Mucosa of descending colon (tissue), 3 donors: ENCODE measurements around the gene MED15. TPM values are rescaled to one million over a fixed set of nuclear protein-coding genes. Genes with fewer than 3 reads are reported as not detected.

Source experiments
- ATAC-seq: fragments of 200-7000 bp; cut with Tn5 transposase; one replicate; pipeline ENCODE4 v1.9.1; 2020; ENCODE audit warnings: mild to moderate bottlenecking, moderate library complexity
- DNase-seq, 3 donors: peaks; one replicate each; pipeline ENCODE4 v3.0.0-alpha.2; 2020
- H3K36me3 ChIP-seq: fragments of 200-600 bp; one replicate; pipeline ENCODE4 v1.8.0; 2021; ENCODE audit warnings: low read depth, mild to moderate bottlenecking
- H3K4me1 ChIP-seq: fragments of 200-600 bp; one replicate; pipeline ENCODE4 v1.8.0; 2021; ENCODE audit warnings: low read depth, mild to moderate bottlenecking
- H3K4me3 ChIP-seq: fragments of 200-600 bp; one replicate; pipeline ENCODE4 v1.8.0; 2021; ENCODE audit warnings: mild to moderate bottlenecking
- H3K9me3 ChIP-seq: fragments of 200-600 bp; one replicate; pipeline ENCODE4 v1.8.0; 2021; ENCODE audit warnings: mild to moderate bottlenecking
- CTCF ChIP-seq: fragments of 200-600 bp; IDR thresholded peaks from one replicate; pipeline ENCODE4 v1.8.0; 2022; ENCODE audit warnings: antibody characterized with exemption, mild to moderate bottlenecking
- intact Hi-C, 2 donors: fragments of 100-400 bp; cut with DNase I in 1 of 2; cut with micrococcal nuclease in 1 of 2; formaldehyde crosslinking; loops; one replicate each; pipeline versions ENCODE4 v1.11.0 to v1.11.1; 2022; cut with DNase I, micrococcal nuclease
- total RNA-seq, 3 donors: library from RNA; stranded (reverse); fragmentation: NEBNext Ultra II Directional in 2 of 3; extraction: Animal tissue kit (Norgen Biotek cat#: 25700) in 2 of 3; gene quantifications; one replicate each; pipeline versions ENCODE4 v1.2.1 to v1.2.4, GENCODE V29; 2021 to 2023
- donor health status: DM: no; HTN: no; CAD: no; lungs with moderate emphysema.
- donor health status: DM: no; HTN: no; CAD: no.
- donor health status: DM: no; HTN: yes; CAD: no.

Gene MED15
- total RNA-seq, 3 donors from 2014 or later = 99.9 to 125 (median 114) TPM

GRCh38 chr22:20573833-20574615 is 66.6 kb downstream of the MED15 start:
- Histone ChIP-seq H3K4me1 (no peaks in the 10 kb centered on the region), H3K9me3 (no peaks in the 10 kb centered on the region), H3K36me3 (peaks cover 4% of the 10 kb centered on the region), H3K4me3 (no peak overlapping the region)
- intact Hi-C loops = no loop called here
- DNase-seq (peak in 1 of 3 donors; percentile 36), ATAC-seq (no peak)
- no peak for TF ChIP-seq CTCF

- Histone ChIP-seq H3K9me3 (no peaks in the 10 kb centered on the region), H3K4me1 (no peaks in the 10 kb centered on the region), H3K36me3 (peaks cover 4% of the 10 kb centered on the region), H3K4me3 (no peak overlapping the region)
- peak in 2 of 3 donors; percentile 63 to 67 for DNase-seq
- no peak for TF ChIP-seq CTCF
- intact Hi-C loops = no loop called here
- ATAC-seq = peak; percentile 77
Measured at GRCh38 chr22:20574920-20575353, 67.5 kb downstream of the MED15 start.

- intact Hi-C loops = no loop called here
Measured at GRCh38 chr22:20575724-20576444, 68.5 kb downstream of the MED15 start.

GRCh38 chr22:20576445-20576816 is 69.0 kb downstream of the MED15 start:
- peaks cover 4% of the 10 kb centered on the region for H3K36me3 ChIP-seq
- H3K9me3 ChIP-seq = no peaks in the 10 kb centered on the region
- no peak overlapping the region for H3K4me3 ChIP-seq
- no peaks in the 10 kb centered on the region for H3K4me1 ChIP-seq
- TF ChIP-seq CTCF = no peak
- DNase-seq (no peak), ATAC-seq (peak; percentile 5)
- intact Hi-C loops = no loop called here

More at GRCh38 chr22:20575724-20576444, 68.5 kb downstream of the MED15 start:
- ATAC-seq (no peak), DNase-seq (no peak)
- no peak for TF ChIP-seq CTCF
- no peaks in the 10 kb centered on the region for H3K9me3 ChIP-seq
- peaks cover 4% of the 10 kb centered on the region for H3K36me3 ChIP-seq
- H3K4me3 ChIP-seq = no peak overlapping the region
- no peaks in the 10 kb centered on the region for H3K4me1 ChIP-seq

GRCh38 chr22:20577045-20577444 is 69.6 kb downstream of the MED15 start:
- Histone ChIP-seq H3K9me3 (no peaks in the 10 kb centered on the region), H3K4me3 (no peak overlapping the region), H3K36me3 (peaks cover 4% of the 10 kb centered on the region), H3K4me1 (no peaks in the 10 kb centered on the region)
- no peak for TF ChIP-seq CTCF
- intact Hi-C loops = no loop called here
- ATAC-seq (no peak), DNase-seq (no peak)
